Vagina (tissue), 2 donors: ENCODE measurements around the gene OR56A4. TPM values are rescaled to one million over a fixed set of nuclear protein-coding genes. Genes with fewer than 3 reads are reported as not detected.

Experiments used
- DNase-seq, 2 donors: peaks; one replicate each; pipeline ENCODE4 v3.0.0-alpha.2; 2017; ENCODE audit errors: extremely low spot score in 2 of 2
- H3K27ac ChIP-seq: fragments of 200-600 bp; sonication (generic); one replicate; pipeline ENCODE4 v1.5.1; 2019
- H3K27me3 ChIP-seq: fragments of 200-600 bp; sonication (generic); one replicate; pipeline ENCODE4 v1.5.1; 2019
- H3K36me3 ChIP-seq, 2 donors: fragments of 200-600 bp; sonication (generic); one replicate each; pipeline ENCODE4 v1.5.1; 2017 to 2019
- H3K4me1 ChIP-seq: fragments of 200-600 bp; sonication (generic); one replicate; pipeline ENCODE4 v1.5.1; 2019
- H3K4me3 ChIP-seq, 2 donors: fragments of 200-600 bp; sonication (generic); 1 replicate in 1 of 2; 2 replicates in 1 of 2; pipeline ENCODE4 v1.5.1; 2016 to 2019
- H3K9me3 ChIP-seq: fragments of 200-600 bp; sonication (generic); one replicate; pipeline ENCODE4 v1.5.1; 2019
- POLR2A ChIP-seq, 2 donors: fragments of 450-650 bp; IDR thresholded peaks; one replicate each; pipeline ENCODE4 v1.6.1; 2017; ENCODE audit warnings: antibody characterized with exemption in 2 of 2, mild to moderate bottlenecking in 2 of 2, moderate library complexity in 2 of 2
- POLR2AphosphoS5 ChIP-seq, 2 donors: sonication (generic); formaldehyde crosslinking; IDR thresholded peaks; one replicate each; pipeline ENCODE4 v1.9.0; 2017; ENCODE audit warnings: antibody characterized with exemption in 2 of 2, mild to moderate bottlenecking in 2 of 2, low read depth in 1 of 2; ENCODE audit not compliant: insufficient read depth in 1 of 2
- intact Hi-C: fragments of 100-400 bp; cut with DNase I; formaldehyde crosslinking; loops from one replicate; pipeline ENCODE4 v1.15.1; 2023
- total RNA-seq: library from RNA; depleted of rRNA; stranded (reverse); fragments of >200 nt; gene quantifications from one replicate; pipeline ENCODE4 v1.2.3, GENCODE V29; 2016
- TF ChIP-seq, protein P1 (sequence below), 3 experiments: fragments of 450-650 bp in 2 of 3; fragments of 200-600 bp in 1 of 3; sonication (generic) in 1 of 3; IDR thresholded peaks; one replicate each; pipeline ENCODE4 v1.5.1; 2017 to 2019; ENCODE audit warnings: antibody characterized with exemption in 3 of 3, mild to moderate bottlenecking in 2 of 3, moderate library complexity in 2 of 3

The OR56A4 gene
- total RNA-seq, 1 donor from 2014 or later = not detected

GRCh38 chr11:5989203-5989602 lies 17.5 kb downstream of the OR56A4 start:
- Histone ChIP-seq H3K27ac (no peak overlapping the region), H3K36me3 (no peaks in the 10 kb centered on the region), H3K9me3 (no peaks in the 10 kb centered on the region), H3K4me1 (no peaks in the 10 kb centered on the region), H3K4me3 (no peak overlapping the region), H3K27me3 (no peaks in the 10 kb centered on the region)
- no peak for DNase-seq
- TF ChIP-seq, protein P1, sequence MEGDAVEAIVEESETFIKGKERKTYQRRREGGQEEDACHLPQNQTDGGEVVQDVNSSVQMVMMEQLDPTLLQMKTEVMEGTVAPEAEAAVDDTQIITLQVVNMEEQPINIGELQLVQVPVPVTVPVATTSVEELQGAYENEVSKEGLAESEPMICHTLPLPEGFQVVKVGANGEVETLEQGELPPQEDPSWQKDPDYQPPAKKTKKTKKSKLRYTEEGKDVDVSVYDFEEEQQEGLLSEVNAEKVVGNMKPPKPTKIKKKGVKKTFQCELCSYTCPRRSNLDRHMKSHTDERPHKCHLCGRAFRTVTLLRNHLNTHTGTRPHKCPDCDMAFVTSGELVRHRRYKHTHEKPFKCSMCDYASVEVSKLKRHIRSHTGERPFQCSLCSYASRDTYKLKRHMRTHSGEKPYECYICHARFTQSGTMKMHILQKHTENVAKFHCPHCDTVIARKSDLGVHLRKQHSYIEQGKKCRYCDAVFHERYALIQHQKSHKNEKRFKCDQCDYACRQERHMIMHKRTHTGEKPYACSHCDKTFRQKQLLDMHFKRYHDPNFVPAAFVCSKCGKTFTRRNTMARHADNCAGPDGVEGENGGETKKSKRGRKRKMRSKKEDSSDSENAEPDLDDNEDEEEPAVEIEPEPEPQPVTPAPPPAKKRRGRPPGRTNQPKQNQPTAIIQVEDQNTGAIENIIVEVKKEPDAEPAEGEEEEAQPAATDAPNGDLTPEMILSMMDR (IDR thresholded peaks at IDR 0.05) = no peak
- TF ChIP-seq POLR2A (IDR thresholded peaks at IDR 0.05) (no peak), POLR2AphosphoS5 (IDR thresholded peaks at IDR 0.05; ENCODE audit: insufficient read depth in 1 of 2, low read depth in 1 of 2) (no peak)
- intact Hi-C loops = no loop called here

GRCh38 chr11:5986885-5987284 lies 19.9 kb downstream of the OR56A4 start, which contains the start of gene OR52L1:
TSS of gene OR52L1 (minus strand) at chr11:5986985. CDS start at chr11:5986930, 55 bp downstream.
- TF ChIP-seq, protein P1 (IDR thresholded peaks at IDR 0.05) = no peak
- TF ChIP-seq POLR2AphosphoS5 (IDR thresholded peaks at IDR 0.05; ENCODE audit: insufficient read depth in 1 of 2, low read depth in 1 of 2) (no peak), POLR2A (IDR thresholded peaks at IDR 0.05) (no peak)
- Histone ChIP-seq H3K4me3 (no peak within 1 kb of the TSS), H3K36me3 (no peaks in the 10 kb centered on the region), H3K27me3 (no peaks in the 10 kb centered on the region), H3K9me3 (no peaks in the 10 kb centered on the region), H3K27ac (no peak within 1 kb of the TSS), H3K4me1 (no peaks in the 10 kb centered on the region)
- no peak for DNase-seq
- intact Hi-C loops = no loop called here

DNA sequence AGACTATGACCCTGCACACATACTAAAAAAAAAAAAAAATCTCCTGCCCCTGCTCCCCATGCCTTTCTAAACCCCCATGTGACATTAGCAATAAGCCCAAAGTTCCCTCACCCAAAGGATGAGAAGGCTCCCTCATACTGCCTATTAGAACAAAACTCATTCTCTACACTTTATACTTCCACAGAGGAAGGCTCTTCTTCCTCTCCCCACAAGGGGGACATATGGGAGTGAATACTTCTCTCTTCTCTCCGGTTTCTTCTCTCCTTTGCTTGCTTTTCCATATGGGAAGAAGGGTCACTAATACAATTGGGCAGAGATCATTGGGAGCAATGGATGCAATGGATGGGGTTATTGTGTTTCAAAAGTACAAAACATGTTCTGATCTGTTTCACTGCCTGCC lies 23.3 kb downstream of the OR56A4 start:
- Histone ChIP-seq H3K4me3 (no peak overlapping the region), H3K9me3 (no peaks in the 10 kb centered on the region), H3K27me3 (no peaks in the 10 kb centered on the region), H3K36me3 (no peaks in the 10 kb centered on the region), H3K27ac (no peak overlapping the region), H3K4me1 (no peaks in the 10 kb centered on the region)
- no peak for DNase-seq
- TF ChIP-seq POLR2A (IDR thresholded peaks at IDR 0.05) = no peak
- no peak for TF ChIP-seq POLR2AphosphoS5 (IDR thresholded peaks at IDR 0.05; ENCODE audit: insufficient read depth in 1 of 2, low read depth in 1 of 2)
- TF ChIP-seq, protein P1 (IDR thresholded peaks at IDR 0.05) = no peak
- intact Hi-C loops = no loop called here

DNA sequence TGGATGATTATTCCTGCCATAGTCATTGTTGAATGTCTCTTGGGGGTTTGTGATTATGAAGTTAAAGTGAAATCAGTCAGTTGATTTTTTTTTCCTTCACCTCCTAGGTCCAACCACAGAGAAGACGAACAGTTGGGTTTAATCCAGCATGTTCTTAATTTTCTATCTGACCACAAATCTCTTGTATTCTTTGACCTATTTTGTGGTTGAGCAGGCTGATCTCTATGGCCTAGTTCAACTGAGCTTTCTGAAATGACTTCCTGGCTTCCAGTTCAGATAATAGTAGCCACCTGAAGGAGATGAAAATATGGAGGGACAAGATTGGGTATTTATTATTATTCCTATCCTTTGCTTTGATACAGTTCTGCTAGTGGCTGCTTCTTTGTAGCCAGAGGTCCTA lies 33.2 kb downstream of the OR56A4 start:
- Histone ChIP-seq H3K27ac (no peak overlapping the region), H3K36me3 (no peaks in the 10 kb centered on the region), H3K4me1 (no peaks in the 10 kb centered on the region), H3K4me3 (no peak overlapping the region), H3K27me3 (no peaks in the 10 kb centered on the region), H3K9me3 (no peaks in the 10 kb centered on the region)
- DNase-seq = no peak
- TF ChIP-seq, protein P1 (IDR thresholded peaks at IDR 0.05) = no peak
- no peak for TF ChIP-seq POLR2A (IDR thresholded peaks at IDR 0.05)
- no peak for TF ChIP-seq POLR2AphosphoS5 (IDR thresholded peaks at IDR 0.05; ENCODE audit: insufficient read depth in 1 of 2, low read depth in 1 of 2)
- intact Hi-C loops = no loop called here

DNA sequence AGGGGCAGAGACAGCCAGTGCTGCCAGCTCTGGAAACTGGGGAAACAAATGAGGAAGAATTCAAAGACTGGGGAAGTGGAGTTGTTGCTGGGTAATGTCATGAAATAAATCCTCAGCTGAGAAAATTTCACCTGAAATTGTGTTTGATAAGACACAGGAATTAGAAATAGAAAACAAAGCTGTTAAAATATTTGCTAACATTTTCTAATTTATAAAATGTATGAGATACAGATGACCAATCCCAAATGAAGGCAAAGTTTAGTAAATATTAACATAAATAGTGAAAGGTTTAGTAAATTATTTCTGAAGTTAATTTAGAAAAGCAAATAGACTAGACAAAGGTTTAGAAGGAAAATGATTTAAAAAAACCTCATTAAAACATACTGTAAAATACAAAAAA lies 38.4 kb downstream of the OR56A4 start, which contains the start of gene OR56A5:
TSS of gene OR56A5 (minus strand) at position 101 of the 400 bp plus-strand sequence. CDS start at position 101, 0 bp downstream.
- Histone ChIP-seq H3K4me3 (no peak within 1 kb of the TSS), H3K36me3 (no peaks in the 10 kb centered on the region), H3K9me3 (peaks cover 3% of the 10 kb centered on the region), H3K27me3 (no peaks in the 10 kb centered on the region), H3K27ac (no peak within 1 kb of the TSS), H3K4me1 (no peaks in the 10 kb centered on the region)
- no peak for TF ChIP-seq POLR2A (IDR thresholded peaks at IDR 0.05)
- no peak for TF ChIP-seq POLR2AphosphoS5 (IDR thresholded peaks at IDR 0.05; ENCODE audit: insufficient read depth in 1 of 2, low read depth in 1 of 2)
- TF ChIP-seq, protein P1 (IDR thresholded peaks at IDR 0.05) = no peak
- intact Hi-C loops = no loop called here
- DNase-seq = no peak
